Esophagus squamous epithelium (tissue), 4 donors: ENCODE results near the gene GPAT2.
"Not testable (repeated sequence)": the region's sequence is repeated elsewhere in the genome, so short reads cannot be mapped to it uniquely, and the experiment has no call there.

Experiments
- POLR2A ChIP-seq, 4 donors: fragments of 450-650 bp; IDR thresholded peaks; one replicate each; pipeline ENCODE4 v1.6.1; 2017; ENCODE audit warnings: antibody characterized with exemption in 4 of 4, mild to moderate bottlenecking in 4 of 4, moderate library complexity in 3 of 4
- TF ChIP-seq, protein P1 (sequence below), 6 experiments: fragments of 450-650 bp in 4 of 6; fragments of 200-600 bp in 2 of 6; sonication (generic) in 2 of 6; IDR thresholded peaks; one replicate each; pipeline ENCODE4 v1.5.1; 2016 to 2019; ENCODE audit warnings: antibody characterized with exemption in 6 of 6, mild to moderate bottlenecking in 4 of 6, moderate library complexity in 4 of 6

DNA sequence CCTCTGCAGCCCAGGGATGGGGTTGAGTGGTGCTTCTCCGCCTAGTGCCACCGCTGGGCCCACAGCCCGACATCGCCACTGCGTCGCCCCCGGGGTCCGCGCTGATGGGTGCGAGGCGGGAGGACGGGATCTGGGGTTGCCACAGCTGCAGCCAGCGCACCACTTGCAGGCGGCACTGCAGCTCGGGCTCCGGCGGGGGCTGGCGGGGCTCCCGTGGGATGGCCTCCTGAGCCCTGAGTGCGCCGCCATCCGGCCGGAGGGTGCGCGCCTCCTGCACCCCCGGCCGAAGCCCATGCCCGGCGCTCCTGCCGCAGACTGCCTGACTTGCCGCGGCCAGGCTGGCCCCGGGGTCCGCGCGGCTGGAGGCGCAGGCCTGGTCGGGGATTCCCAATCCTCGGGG lies 42.6 kb downstream of the GPAT2 start:
- TF ChIP-seq POLR2A (IDR thresholded peaks at IDR 0.05) = not testable (repeated sequence)
- TF ChIP-seq, protein P1, sequence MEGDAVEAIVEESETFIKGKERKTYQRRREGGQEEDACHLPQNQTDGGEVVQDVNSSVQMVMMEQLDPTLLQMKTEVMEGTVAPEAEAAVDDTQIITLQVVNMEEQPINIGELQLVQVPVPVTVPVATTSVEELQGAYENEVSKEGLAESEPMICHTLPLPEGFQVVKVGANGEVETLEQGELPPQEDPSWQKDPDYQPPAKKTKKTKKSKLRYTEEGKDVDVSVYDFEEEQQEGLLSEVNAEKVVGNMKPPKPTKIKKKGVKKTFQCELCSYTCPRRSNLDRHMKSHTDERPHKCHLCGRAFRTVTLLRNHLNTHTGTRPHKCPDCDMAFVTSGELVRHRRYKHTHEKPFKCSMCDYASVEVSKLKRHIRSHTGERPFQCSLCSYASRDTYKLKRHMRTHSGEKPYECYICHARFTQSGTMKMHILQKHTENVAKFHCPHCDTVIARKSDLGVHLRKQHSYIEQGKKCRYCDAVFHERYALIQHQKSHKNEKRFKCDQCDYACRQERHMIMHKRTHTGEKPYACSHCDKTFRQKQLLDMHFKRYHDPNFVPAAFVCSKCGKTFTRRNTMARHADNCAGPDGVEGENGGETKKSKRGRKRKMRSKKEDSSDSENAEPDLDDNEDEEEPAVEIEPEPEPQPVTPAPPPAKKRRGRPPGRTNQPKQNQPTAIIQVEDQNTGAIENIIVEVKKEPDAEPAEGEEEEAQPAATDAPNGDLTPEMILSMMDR (IDR thresholded peaks at IDR 0.05) = not testable (repeated sequence)
